COLO668 (cell line): ENCODE results near the gene UNC13D.

Source experiments
- DNase-seq: peaks from one replicate; lab custom pipeline; 2025; ENCODE audit not compliant: unreplicated experiment; lab: John Stamatoyannopoulos, UW

The UNC13D gene

DNA sequence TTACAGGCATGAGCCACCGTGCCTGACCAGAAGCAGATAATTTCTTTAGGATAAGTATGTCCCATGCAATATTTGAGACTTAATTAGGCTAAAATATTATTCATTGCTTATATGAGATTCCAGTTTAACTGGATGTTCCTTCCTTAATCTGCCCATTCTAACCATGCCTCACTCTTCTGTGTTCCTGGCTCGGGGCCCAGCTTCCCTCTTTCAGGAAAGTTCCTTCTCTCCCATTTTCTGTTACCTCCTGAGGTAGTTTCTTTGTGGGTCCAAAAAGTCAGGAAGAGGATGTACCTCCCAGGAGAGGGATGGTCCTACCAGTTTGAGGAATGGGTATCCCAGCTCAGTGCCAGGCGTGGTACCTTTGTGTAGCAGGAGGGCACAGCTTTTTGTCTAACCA is 36.3 kb downstream of the UNC13D start:
- DNase-seq, result no peak

DNA sequence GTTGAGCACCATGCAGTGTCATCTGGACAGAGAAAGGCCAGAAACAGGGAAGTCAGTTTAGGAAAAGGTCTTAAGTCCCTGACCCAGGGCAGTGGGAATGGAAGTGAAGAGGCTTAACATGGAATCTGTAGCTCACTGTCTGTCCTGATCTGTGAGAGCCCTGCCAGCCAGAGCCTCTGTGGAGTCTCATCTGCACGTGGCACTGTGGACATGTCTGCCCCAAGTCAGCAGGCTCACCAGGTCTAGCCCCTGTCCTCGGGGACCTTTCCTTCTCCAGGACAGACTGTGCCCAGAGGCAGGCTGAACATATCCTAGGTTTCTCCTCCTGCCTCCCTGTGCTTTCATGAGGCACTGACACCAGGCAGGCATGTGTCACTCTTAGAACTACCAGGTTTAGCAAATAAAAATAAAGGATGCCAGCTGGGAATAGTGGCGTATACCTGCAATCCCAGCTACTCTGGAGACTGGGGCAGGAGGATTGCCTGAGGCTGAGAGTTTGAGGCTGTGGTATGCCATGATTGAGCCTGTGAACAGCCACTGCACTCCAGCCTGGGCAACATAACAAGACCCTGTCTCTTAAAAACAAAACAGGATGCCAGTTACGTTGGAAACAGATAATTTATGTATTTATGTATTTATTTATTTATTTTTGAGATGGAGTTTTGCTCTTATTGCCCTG is 37.2 kb downstream of the UNC13D start:
- DNase-seq, result no peak

GRCh38 chr17:75803883-75804282 is 40.3 kb downstream of the UNC13D start:
- no peak for DNase-seq

- no peak for DNase-seq
These were observed 44.8 kb downstream of the UNC13D start for GRCh38 chr17:75799402-75799801.

DNA sequence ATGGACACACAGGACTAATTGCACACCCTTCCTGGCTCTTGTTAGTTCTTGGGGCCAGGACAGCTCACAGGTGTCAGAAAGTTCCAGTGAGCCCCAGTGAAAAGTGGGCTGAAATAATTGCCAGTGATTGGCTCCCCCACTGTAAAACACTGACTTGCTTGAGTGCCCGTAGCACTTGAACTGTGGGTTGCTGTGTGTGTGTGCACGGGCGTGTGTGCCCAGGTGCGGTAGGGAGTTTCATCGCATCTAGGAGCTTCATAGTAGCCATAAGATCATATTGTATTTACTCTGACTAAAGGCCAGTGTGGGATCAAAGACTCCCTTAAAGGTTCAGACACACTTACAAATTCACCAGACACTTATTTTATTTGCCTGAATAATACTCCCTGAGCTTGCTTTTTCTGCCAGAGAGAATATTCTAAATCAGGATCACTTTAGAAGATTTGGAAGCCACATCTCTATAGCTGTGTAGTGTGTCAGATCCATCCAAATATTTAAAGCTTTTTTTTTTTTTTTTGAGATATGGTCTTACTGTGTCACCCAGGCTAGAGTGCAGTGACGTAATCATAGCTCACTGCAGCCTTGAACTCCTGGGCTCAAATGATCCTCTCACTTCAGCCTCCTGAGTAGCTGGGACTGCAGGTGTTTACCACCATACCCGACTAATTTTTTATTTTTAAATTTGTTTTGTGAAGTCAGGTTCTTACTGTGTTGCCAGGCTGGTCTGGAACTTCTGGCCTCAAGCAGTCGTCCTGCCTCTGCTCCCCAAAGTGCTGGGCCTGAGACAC is 48.2 kb downstream of the UNC13D start:
- DNase-seq, result no peak

DNA sequence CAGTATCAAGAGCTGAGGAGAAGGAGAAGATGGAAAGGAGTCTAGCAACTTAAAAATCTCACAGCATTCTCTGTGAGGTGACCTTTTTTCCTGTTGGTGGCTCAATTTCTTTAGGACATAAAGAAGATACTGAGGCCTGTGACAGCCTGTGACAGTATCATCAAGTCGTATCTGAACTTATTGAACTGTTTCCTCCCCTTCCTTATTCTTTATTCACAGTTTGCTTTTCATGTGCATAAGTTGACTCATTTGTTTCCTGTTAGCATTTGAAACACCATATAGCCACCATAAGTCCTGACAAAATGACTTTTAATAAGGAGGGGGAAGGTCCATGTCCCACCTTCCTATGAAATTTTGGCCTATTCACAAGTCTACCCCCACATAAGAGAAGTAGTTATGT is 50.7 kb downstream of the UNC13D start:
- DNase-seq, result no peak

DNA sequence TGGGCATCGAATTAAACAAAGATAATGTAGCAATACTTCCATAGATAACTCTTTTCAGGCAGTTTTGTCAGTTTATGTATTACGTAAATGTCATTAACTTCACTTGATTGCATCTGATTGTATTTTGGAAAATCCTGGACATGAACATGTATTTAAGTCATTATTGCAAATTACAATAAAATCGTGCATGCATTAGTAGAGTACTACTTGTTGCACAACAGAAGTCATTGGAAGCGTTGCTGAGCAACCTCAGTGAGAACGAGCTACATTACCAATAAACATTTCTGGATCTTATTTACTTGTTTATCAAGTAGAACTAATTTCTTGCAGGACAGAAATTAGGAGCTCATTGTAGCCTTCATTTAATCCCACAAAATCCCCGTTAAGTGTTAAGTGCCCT is 53.0 kb downstream of the UNC13D start:
- DNase-seq, result no peak

- DNase-seq, result peak; percentile 87
These were observed 59.0 kb downstream of the UNC13D start for GRCh38 chr17:75785016-75785890.

DNA sequence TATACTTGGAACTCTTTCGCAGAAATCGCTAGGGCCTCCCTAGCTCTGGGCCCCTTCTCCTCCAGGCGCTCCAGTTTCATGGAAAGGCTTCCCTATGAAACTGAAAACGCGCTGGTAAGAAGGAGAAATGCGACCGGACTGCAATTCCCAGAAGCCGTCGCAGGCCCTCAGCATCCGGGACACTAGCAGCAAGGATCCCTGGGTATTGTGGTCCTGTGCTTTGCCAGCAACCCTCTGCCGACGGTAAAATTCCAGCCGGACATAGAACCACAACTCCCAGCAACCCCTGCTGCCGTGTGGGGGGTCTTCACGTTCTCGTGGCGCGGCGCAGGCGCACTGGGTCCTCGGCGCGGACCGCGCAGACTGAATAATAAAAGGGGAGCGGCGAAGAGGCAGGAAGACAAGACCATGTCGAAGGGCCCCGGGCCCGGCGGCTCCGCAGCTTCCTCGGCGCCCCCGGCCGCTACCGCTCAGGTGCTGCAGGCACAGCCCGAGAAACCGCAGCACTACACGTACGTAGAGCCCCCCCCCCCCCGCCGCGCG is 59.7 kb downstream of the UNC13D start, which contains the start of gene UNK:
Gene UNK, plus strand, starts transcription at position 334 of the 543 bp plus-strand sequence. Its CDS starts 75 bp downstream, at position 409.
- peak; percentile 93 for DNase-seq

GRCh38 chr17:75783803-75784472 is 60.3 kb downstream of the UNC13D start:
- peak; percentile 36 for DNase-seq

DNA sequence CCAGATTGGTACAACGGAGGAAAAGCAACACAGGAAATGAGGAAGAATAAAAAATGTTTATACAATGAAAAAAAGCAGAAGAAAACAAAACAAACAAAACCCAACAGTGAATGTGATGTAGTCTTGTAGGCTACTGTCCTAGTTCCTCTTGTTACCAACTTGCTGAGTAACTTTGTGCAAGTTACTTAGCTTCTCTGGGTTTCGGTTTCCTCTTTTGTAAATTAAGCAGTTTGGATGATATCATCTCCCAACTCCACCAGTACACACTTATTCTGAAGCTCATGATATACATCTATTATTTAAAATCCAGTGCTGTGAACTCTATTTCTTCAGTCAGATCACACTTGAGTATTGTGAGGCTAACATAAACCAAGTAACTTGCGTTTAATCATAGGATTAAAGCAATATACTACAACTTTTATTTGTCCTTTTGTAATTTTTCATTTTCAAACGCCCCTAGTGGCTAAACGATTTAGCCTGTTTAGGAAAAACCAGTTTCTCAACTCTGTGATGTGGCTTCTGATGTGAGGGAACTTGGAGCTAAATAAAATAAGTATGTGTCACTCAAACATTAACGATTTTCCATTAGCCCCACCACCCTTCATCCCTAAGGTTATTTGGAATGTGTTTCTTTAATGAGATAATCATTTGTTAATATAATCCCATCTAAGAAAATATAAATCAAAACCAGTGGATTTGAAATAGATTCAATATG is 61.0 kb downstream of the UNC13D start:
- no peak for DNase-seq

- no peak for DNase-seq
These were observed 64.0 kb downstream of the UNC13D start for GRCh38 chr17:75779987-75780889.

GRCh38 chr17:75779250-75779986 is 64.8 kb downstream of the UNC13D start:
- DNase-seq, result peak; percentile 93

DNA sequence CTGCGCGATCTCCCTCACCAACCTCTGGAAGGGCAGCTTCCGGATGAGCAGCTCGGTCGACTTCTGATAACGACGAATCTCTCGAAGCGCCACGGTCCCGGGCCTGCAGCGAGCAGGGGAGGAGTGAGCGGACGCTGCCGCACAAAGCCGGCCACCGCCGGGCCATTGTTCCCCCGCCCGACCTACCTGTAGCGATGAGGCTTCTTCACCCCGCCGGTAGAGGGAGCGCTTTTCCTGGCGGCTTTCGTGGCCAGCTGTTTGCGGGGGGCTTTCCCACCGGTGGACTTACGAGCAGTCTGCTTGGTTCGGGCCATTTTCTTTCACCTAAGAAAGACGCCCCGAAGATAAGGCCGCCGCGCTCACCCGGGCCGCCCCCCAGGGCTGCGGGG is 65.3 kb downstream of the UNC13D start:
- DNase-seq, result peak; percentile 66

DNA sequence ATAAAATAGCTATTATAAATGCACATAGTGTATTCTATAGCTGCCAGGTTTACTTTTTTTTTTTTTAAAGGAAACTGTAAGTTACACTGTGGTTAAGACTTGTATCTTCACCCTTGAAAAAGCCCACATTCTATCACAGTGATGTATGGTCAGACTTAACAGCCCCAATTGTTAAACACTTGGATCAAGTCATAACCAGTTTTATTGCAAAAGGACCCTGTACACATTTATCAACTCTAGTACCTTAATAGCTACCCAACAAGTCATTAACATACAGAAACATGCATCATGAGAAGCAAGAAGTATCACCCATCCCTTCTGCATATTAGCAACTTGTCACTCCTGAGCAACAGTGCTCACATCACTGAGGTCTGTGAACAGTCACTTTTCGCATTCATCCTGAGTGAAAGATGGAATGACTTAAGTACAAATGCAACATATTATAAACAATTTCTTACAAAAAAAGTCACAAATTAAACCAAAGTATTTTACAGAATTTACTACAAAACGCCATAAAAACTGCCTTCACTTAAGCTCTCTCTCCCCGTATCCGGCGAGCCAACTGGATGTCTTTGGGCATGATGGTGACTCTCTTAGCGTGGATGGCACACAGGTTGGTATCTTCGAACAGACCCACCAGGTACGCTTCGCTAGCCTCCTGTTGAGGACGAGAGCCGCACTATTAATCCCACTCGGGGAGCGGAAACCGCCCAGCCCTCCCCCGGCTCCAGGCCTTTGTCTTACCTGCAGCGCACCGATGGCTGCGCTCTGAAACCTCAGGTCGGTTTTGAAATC is 65.9 kb downstream of the UNC13D start:
- peak; percentile 43 for DNase-seq

DNA sequence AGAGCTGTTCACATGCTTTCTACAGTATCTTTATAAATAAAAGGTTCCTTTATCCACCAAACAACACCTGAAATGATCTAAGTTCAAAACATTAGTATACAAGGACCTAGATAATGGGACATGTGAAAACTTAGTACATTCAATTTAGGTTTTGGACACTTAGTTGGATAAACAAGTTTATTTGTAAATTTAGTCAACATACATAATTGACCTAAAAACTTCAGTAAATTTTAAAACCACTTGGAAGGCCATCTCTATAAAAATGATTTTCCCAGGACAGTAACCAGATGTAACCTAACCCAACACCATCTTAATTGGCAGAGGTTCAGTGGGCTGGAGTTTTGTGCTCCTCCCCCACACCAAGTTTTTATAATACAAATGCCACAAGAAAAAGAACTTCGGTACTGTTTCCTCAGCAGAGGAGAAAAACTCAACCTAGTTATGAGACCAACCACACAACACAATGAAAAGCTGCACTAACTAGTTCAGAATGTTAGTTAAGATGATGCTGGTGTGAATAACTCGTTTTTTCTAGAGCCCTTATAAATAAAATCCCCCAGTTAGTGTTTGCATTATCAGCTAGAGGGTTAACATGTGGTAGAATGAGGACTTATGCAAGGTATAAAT is 66.8 kb downstream of the UNC13D start:
- DNase-seq, result no peak
